ENCODE results near the gene SLC29A2. TPM values are rescaled to one million over a fixed set of nuclear protein-coding genes. Genes with fewer than 3 reads are reported as not detected.

Gene SLC29A2
- total RNA-seq, 1 donor: under 0.01 TPM

GRCh38 chr11:66314186-66314501 lies 57.4 kb downstream of the SLC29A2 start:
- Histone ChIP-seq H4K20me1 (ENCODE audit: insufficient read depth, low read length) (peaks cover 25% of the 10 kb centered on the region), H3K4me1 (ENCODE audit: insufficient read depth, low read length) (peaks cover 58% of the 10 kb centered on the region), H3K4me2 (ENCODE audit: insufficient read depth, low read length) (peak overlapping the region; percentile 96), H3K27ac (ENCODE audit: low read depth, low read length) (peak overlapping the region; percentile 94), H2AFZ (ENCODE audit: low read length) (no peak overlapping the region), H3K27me3 (ENCODE audit: insufficient read depth, low read length) (no peaks in the 10 kb centered on the region), H3K79me2 (ENCODE audit: insufficient read depth, low read length) (peaks cover 33% of the 10 kb centered on the region), H3K4me3 (ENCODE audit: insufficient read depth, low read length) (peak overlapping the region; percentile 75), H3K9me3 (ENCODE audit: low read depth, low read length) (no peaks in the 10 kb centered on the region), H3K36me3 (ENCODE audit: insufficient read depth, low read length) (no peaks in the 10 kb centered on the region)
- peak; percentile 66 for DNase-seq (ENCODE audit: insufficient read length, low spot score, missing footprints)
- TF ChIP-seq, protein P1, sequence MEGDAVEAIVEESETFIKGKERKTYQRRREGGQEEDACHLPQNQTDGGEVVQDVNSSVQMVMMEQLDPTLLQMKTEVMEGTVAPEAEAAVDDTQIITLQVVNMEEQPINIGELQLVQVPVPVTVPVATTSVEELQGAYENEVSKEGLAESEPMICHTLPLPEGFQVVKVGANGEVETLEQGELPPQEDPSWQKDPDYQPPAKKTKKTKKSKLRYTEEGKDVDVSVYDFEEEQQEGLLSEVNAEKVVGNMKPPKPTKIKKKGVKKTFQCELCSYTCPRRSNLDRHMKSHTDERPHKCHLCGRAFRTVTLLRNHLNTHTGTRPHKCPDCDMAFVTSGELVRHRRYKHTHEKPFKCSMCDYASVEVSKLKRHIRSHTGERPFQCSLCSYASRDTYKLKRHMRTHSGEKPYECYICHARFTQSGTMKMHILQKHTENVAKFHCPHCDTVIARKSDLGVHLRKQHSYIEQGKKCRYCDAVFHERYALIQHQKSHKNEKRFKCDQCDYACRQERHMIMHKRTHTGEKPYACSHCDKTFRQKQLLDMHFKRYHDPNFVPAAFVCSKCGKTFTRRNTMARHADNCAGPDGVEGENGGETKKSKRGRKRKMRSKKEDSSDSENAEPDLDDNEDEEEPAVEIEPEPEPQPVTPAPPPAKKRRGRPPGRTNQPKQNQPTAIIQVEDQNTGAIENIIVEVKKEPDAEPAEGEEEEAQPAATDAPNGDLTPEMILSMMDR (IDR thresholded peaks at IDR 0.05; ENCODE audit: extremely low read depth, low read depth, low read length): no peak

GRCh38 chr11:66313321-66314185 lies 58.0 kb downstream of the SLC29A2 start:
- Histone ChIP-seq H3K4me1 (ENCODE audit: insufficient read depth, low read length) (peaks cover 53% of the 10 kb centered on the region), H3K36me3 (ENCODE audit: insufficient read depth, low read length) (no peaks in the 10 kb centered on the region), H3K27me3 (ENCODE audit: insufficient read depth, low read length) (no peaks in the 10 kb centered on the region), H3K4me3 (ENCODE audit: insufficient read depth, low read length) (peak overlapping the region; percentile 75), H3K27ac (ENCODE audit: low read depth, low read length) (peak overlapping the region; percentile 94), H3K4me2 (ENCODE audit: insufficient read depth, low read length) (peak overlapping the region; percentile 96), H3K79me2 (ENCODE audit: insufficient read depth, low read length) (peaks cover 33% of the 10 kb centered on the region), H2AFZ (ENCODE audit: low read length) (peak overlapping the region; percentile 56), H4K20me1 (ENCODE audit: insufficient read depth, low read length) (peaks cover 25% of the 10 kb centered on the region), H3K9me3 (ENCODE audit: low read depth, low read length) (no peaks in the 10 kb centered on the region)
- TF ChIP-seq, protein P1 (IDR thresholded peaks at IDR 0.05; ENCODE audit: extremely low read depth, low read depth, low read length): peak; percentile 22
- DNase-seq (ENCODE audit: insufficient read length, low spot score, missing footprints): peak; percentile 83

GRCh38 chr11:66312549-66313320 lies 58.8 kb downstream of the SLC29A2 start:
- Histone ChIP-seq H3K4me2 (ENCODE audit: insufficient read depth, low read length) (peak overlapping the region; percentile 98), H4K20me1 (ENCODE audit: insufficient read depth, low read length) (peaks cover 25% of the 10 kb centered on the region), H3K9me3 (ENCODE audit: low read depth, low read length) (no peaks in the 10 kb centered on the region), H3K79me2 (ENCODE audit: insufficient read depth, low read length) (peaks cover 33% of the 10 kb centered on the region), H3K27me3 (ENCODE audit: insufficient read depth, low read length) (no peaks in the 10 kb centered on the region), H3K4me1 (ENCODE audit: insufficient read depth, low read length) (peaks cover 44% of the 10 kb centered on the region), H2AFZ (ENCODE audit: low read length) (peak overlapping the region; percentile 98), H3K36me3 (ENCODE audit: insufficient read depth, low read length) (no peaks in the 10 kb centered on the region), H3K4me3 (ENCODE audit: insufficient read depth, low read length) (peak overlapping the region; percentile 80), H3K27ac (ENCODE audit: low read depth, low read length) (peak overlapping the region; percentile 94)
- peak; percentile 99 for DNase-seq (ENCODE audit: insufficient read length, low spot score, missing footprints)
- TF ChIP-seq, protein P1 (IDR thresholded peaks at IDR 0.05; ENCODE audit: extremely low read depth, low read depth, low read length): no peak

Small RNAs within 50 kb of the gene (small RNA-seq; reads per million reads assigned to genes)
- gene RF00017: not detected
- gene RNU1-84P: 0.60 reads per million

Other genes starting within 250 kb of the SLC29A2 start
- gene KLC2, start 114.1 kb downstream of the SLC29A2 start, total RNA-seq: 21.7 and 33.9 TPM in 2 replicates
- gene RAB1B, start 103.1 kb downstream of the SLC29A2 start, total RNA-seq: 75.3 and 75.4 TPM in 2 replicates
- under 0.01 TPM in 1 of 2 replicates, not detected in the other for gene CNIH2, start 93.6 kb downstream of the SLC29A2 start, total RNA-seq
- gene YIF1A, start 82.6 kb downstream of the SLC29A2 start, total RNA-seq: 165 and 182 TPM in 2 replicates
- 0.29 and 0.36 TPM in 2 replicates for gene TMEM151A, start 79.9 kb downstream of the SLC29A2 start, total RNA-seq
- 103 and 107 TPM in 2 replicates for gene CD248, start 54.7 kb downstream of the SLC29A2 start, total RNA-seq
- 27.1 and 31.8 TPM in 2 replicates for gene RIN1, start 35.3 kb downstream of the SLC29A2 start, total RNA-seq
- 43.0 and 43.1 TPM in 2 replicates for gene BRMS1, start 26.7 kb downstream of the SLC29A2 start, total RNA-seq
- gene B4GAT1, start 24.1 kb downstream of the SLC29A2 start, total RNA-seq: 20.6 and 21.2 TPM in 2 replicates
- 0.36 TPM in 1 of 2 replicates, not detected in the other for gene NPAS4, start 49.3 kb upstream of the SLC29A2 start, total RNA-seq
- 31.5 and 33.3 TPM in 2 replicates for gene MRPL11, start 67.1 kb upstream of the SLC29A2 start, total RNA-seq
- 18.9 and 19.2 TPM in 2 replicates for gene PELI3, start 95.1 kb upstream of the SLC29A2 start, total RNA-seq
- gene DPP3, start 108.7 kb upstream of the SLC29A2 start, total RNA-seq: 35.8 and 36.5 TPM in 2 replicates
- gene BBS1, start 138.9 kb upstream of the SLC29A2 start, total RNA-seq: 39.2 and 43.8 TPM in 2 replicates
- gene ZDHHC24, start 174.3 kb upstream of the SLC29A2 start, total RNA-seq: 9.4 and 10.5 TPM in 2 replicates
- under 0.01 TPM in 1 of 2 replicates, not detected in the other for gene ACTN3, start 175.1 kb upstream of the SLC29A2 start, total RNA-seq
- 41.3 and 45.6 TPM in 2 replicates for gene CTSF, start 196.8 kb upstream of the SLC29A2 start, total RNA-seq
- gene CCDC87, start 221.3 kb upstream of the SLC29A2 start, total RNA-seq: 0.88 and 1.1 TPM in 2 replicates
- gene CCS, start 221.4 kb upstream of the SLC29A2 start, total RNA-seq: 35.8 and 43.3 TPM in 2 replicates
- gene RBM14, start 244.9 kb upstream of the SLC29A2 start, total RNA-seq: 22.4 and 25.3 TPM in 2 replicates